NCI-H2081 treated with DMSO at 0.1 percent for 48 hours (cell line): ENCODE measurements around the gene UTS2R.
"Not testable (repeated sequence)": the region's sequence is repeated elsewhere in the genome, so short reads cannot be mapped to it uniquely, and the experiment has no call there.

ENCODE experiments used
- DNase-seq: peaks from one replicate; lab custom pipeline; 2025; lab: John Stamatoyannopoulos, UW

UTS2R gene

GRCh38 chr17:82408288-82408937, 36.8 kb downstream of the UTS2R start:
- no peak for DNase-seq

GRCh38 chr17:82408938-82409318, 37.4 kb downstream of the UTS2R start:
- no peak for DNase-seq

GRCh38 chr17:82410014-82410716, 38.6 kb downstream of the UTS2R start:
- DNase-seq, result no peak

GRCh38 chr17:82411396-82412053, 40.0 kb downstream of the UTS2R start:
- no peak for DNase-seq

- not testable (repeated sequence) for DNase-seq
These were observed 40.5 kb downstream of the UTS2R start for GRCh38 chr17:82412081-82412480.

- peak; percentile 21 for DNase-seq
These were observed 41.3 kb downstream of the UTS2R start for GRCh38 chr17:82412535-82413520.

GRCh38 chr17:82414548-82415281, 43.1 kb downstream of the UTS2R start:
- DNase-seq, result peak; percentile 14

GRCh38 chr17:82415336-82415735, 43.8 kb downstream of the UTS2R start:
- no peak for DNase-seq

GRCh38 chr17:82415786-82416185, 44.2 kb downstream of the UTS2R start:
- DNase-seq, result no peak

GRCh38 chr17:82416264-82416663, 44.7 kb downstream of the UTS2R start:
- DNase-seq, result no peak

GRCh38 chr17:82416771-82417170, 45.2 kb downstream of the UTS2R start:
- DNase-seq, result no peak

GRCh38 chr17:82418001-82418986, 46.7 kb downstream of the UTS2R start, which contains the start of the genes HEXD and OGFOD3:
TSS of gene HEXD (plus strand) at chr17:82418347. CDS start at chr17:82419800, 1,453 bp downstream.
TSS of gene OGFOD3 (minus strand) at chr17:82418586. CDS start at chr17:82418485, 101 bp downstream.
- peak; percentile 42 for DNase-seq

GRCh38 chr17:82419540-82419939, 48.0 kb downstream of the UTS2R start:
- no peak for DNase-seq

- no peak for DNase-seq
These were observed 52.7 kb downstream of the UTS2R start for GRCh38 chr17:82424001-82424862.

GRCh38 chr17:82424863-82425159, 53.2 kb downstream of the UTS2R start:
- DNase-seq, result no peak
